OCI-LY1 (cell line): ENCODE measurements around the gene BCKDK.

Experiments
- H2AFZ ChIP-seq: fragments of 200-600 bp; sonication (generic), shearing (Covaris generic); 2 replicates; pipeline ENCODE4 v1.6.0; 2014; ENCODE audit warnings: antibody characterized with exemption, mild to moderate bottlenecking, low read length
- H3F3A ChIP-seq: fragments of 200-600 bp; sonication (generic), shearing (Covaris generic); 2 replicates; pipeline ENCODE4 v1.6.0; 2014; ENCODE audit warnings: mild to moderate bottlenecking, antibody characterized with exemption, low read length, moderate library complexity; ENCODE audit not compliant: insufficient read depth
- H3K27ac ChIP-seq: fragments of 200-600 bp; sonication (generic); 2 replicates; pipeline ENCODE4 v1.5.1; 2014; ENCODE audit warnings: low read length, mixed run types, mild to moderate bottlenecking, low read depth; ENCODE audit not compliant: poor library complexity, severe bottlenecking
- H3K27me3 ChIP-seq: fragments of 200-600 bp; sonication (generic); 2 replicates; pipeline ENCODE4 v1.6.0; 2014; ENCODE audit warnings: antibody characterized with exemption, mild to moderate bottlenecking, low read length, moderate library complexity; ENCODE audit not compliant: insufficient read depth
- H3K36me3 ChIP-seq: fragments of 200-600 bp; sonication (generic); 2 replicates; pipeline ENCODE4 v1.6.1; 2014; ENCODE audit warnings: mild to moderate bottlenecking, antibody characterized with exemption, low read length, moderate library complexity, mixed read lengths; ENCODE audit not compliant: insufficient read depth
- H3K4me1 ChIP-seq: fragments of 200-600 bp; sonication (generic); 2 replicates; pipeline ENCODE4 v1.5.1; 2014; ENCODE audit warnings: mild to moderate bottlenecking, low read length, moderate library complexity; ENCODE audit not compliant: insufficient read depth, severe bottlenecking
- H3K4me2 ChIP-seq: fragments of 200-600 bp; sonication (generic), shearing (Covaris generic); 2 replicates; pipeline ENCODE4 v1.6.1; 2014; ENCODE audit warnings: low read length
- H3K4me3 ChIP-seq: fragments of 200-600 bp; sonication (generic); 2 replicates; pipeline ENCODE4 v1.5.1; 2014; ENCODE audit warnings: low read length, low read depth, mild to moderate bottlenecking, mixed read lengths; ENCODE audit not compliant: poor library complexity, severe bottlenecking
- H3K79me2 ChIP-seq: fragments of 200-600 bp; shearing (Covaris generic); 2 replicates; pipeline ENCODE4 v1.6.1; 2016; ENCODE audit warnings: mixed run types, low read length, mixed read lengths; ENCODE audit not compliant: insufficient read depth
- H3K9ac ChIP-seq: fragments of 200-600 bp; sonication (generic), shearing (Covaris generic); 2 replicates; pipeline ENCODE4 v1.6.1; 2014; ENCODE audit warnings: mild to moderate bottlenecking, low read length, mixed read lengths
- H3K9me2 ChIP-seq: fragments of 200-600 bp; sonication (generic), shearing (Covaris generic); 2 replicates; pipeline ENCODE4 v1.6.1; 2014; ENCODE audit warnings: low read depth, mild to moderate bottlenecking, low read length, mixed read lengths
- H3K9me3 ChIP-seq: fragments of 200-600 bp; shearing (Covaris generic); 2 replicates; pipeline ENCODE4 v1.6.1; 2014; ENCODE audit warnings: low read length, mixed read lengths
- H4K20me1 ChIP-seq: fragments of 200-600 bp; sonication (generic), shearing (Covaris generic); 2 replicates; pipeline ENCODE4 v1.6.0; 2016; ENCODE audit warnings: mild to moderate bottlenecking, low read length; ENCODE audit not compliant: insufficient read depth
- EZH2 ChIP-seq: fragments of 200-600 bp; sonication (generic), shearing (Covaris generic); IDR thresholded peaks from 2 replicates; pipeline ENCODE4 v1.8.0; 2017; ENCODE audit warnings: borderline replicate concordance, mixed run types, mild to moderate bottlenecking, antibody characterized with exemption, low read length, moderate library complexity, mixed read lengths
- TF ChIP-seq, protein P1 (sequence below): fragments of 200-600 bp; sonication (generic), shearing (Covaris generic); IDR thresholded peaks from 2 replicates; pipeline ENCODE4 v1.5.1; 2017; ENCODE audit warnings: mild to moderate bottlenecking, antibody characterized with exemption, low read length, moderate library complexity, mixed read lengths

Gene BCKDK

GRCh38 chr16:31086629-31086906, 21.6 kb upstream of the BCKDK start:
- Histone ChIP-seq H3F3A (no peaks in the 10 kb centered on the region), H3K27me3 (no peaks in the 10 kb centered on the region), H3K4me3 (no peak overlapping the region), H3K9ac (no peak overlapping the region), H3K9me3 (no peaks in the 10 kb centered on the region), H3K4me1 (no peaks in the 10 kb centered on the region), H3K27ac (no peak overlapping the region), H4K20me1 (no peaks in the 10 kb centered on the region), H3K79me2 (no peaks in the 10 kb centered on the region), H3K4me2 (no peak overlapping the region), H3K9me2 (no peaks in the 10 kb centered on the region), H3K36me3 (peaks cover 31% of the 10 kb centered on the region; the same call in 1 of the 2 replicates), H2AFZ (no peak overlapping the region)
- TF ChIP-seq, protein P1, sequence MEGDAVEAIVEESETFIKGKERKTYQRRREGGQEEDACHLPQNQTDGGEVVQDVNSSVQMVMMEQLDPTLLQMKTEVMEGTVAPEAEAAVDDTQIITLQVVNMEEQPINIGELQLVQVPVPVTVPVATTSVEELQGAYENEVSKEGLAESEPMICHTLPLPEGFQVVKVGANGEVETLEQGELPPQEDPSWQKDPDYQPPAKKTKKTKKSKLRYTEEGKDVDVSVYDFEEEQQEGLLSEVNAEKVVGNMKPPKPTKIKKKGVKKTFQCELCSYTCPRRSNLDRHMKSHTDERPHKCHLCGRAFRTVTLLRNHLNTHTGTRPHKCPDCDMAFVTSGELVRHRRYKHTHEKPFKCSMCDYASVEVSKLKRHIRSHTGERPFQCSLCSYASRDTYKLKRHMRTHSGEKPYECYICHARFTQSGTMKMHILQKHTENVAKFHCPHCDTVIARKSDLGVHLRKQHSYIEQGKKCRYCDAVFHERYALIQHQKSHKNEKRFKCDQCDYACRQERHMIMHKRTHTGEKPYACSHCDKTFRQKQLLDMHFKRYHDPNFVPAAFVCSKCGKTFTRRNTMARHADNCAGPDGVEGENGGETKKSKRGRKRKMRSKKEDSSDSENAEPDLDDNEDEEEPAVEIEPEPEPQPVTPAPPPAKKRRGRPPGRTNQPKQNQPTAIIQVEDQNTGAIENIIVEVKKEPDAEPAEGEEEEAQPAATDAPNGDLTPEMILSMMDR, result no peak
- no peak for TF ChIP-seq EZH2

DNA sequence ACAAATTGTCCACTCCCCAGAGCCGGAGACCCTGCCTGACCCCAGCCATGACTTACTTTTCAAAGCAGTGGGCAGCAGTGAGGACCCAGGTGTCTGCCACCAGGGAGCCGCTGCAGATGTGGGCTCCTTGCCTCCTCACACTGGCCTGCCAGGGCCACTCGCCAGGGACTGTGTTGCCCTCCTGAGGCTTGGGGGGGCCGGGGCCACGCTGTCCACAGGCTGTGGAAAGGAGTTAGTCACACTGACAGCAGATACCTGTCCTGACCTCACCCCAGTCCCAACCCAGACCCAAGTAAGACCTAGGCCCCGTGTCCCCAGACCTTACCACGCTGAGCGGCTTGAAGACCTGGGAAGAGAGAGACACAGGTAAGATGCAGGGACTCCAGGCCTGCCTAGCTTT, 20.7 kb upstream of the BCKDK start:
- no peak overlapping the region for H3K27ac ChIP-seq
- H3F3A ChIP-seq, result no peaks in the 10 kb centered on the region
- no peak overlapping the region for H2AFZ ChIP-seq
- peaks cover 29% of the 10 kb centered on the region; the same call in 1 of the 2 replicates for H3K36me3 ChIP-seq
- no peak overlapping the region for H3K4me2 ChIP-seq
- H3K9me3 ChIP-seq, result no peaks in the 10 kb centered on the region
- no peaks in the 10 kb centered on the region for H3K4me1 ChIP-seq
- no peaks in the 10 kb centered on the region for H3K9me2 ChIP-seq
- no peak overlapping the region for H3K9ac ChIP-seq
- no peaks in the 10 kb centered on the region for H3K27me3 ChIP-seq
- no peaks in the 10 kb centered on the region for H3K79me2 ChIP-seq
- H4K20me1 ChIP-seq, result no peaks in the 10 kb centered on the region
- TF ChIP-seq, protein P1, result no peak
- no peak for TF ChIP-seq EZH2
- H3K4me3 ChIP-seq, result no peak overlapping the region

- Histone ChIP-seq H2AFZ (no peak overlapping the region), H3K9ac (no peak overlapping the region), H3K27me3 (no peaks in the 10 kb centered on the region), H4K20me1 (no peaks in the 10 kb centered on the region), H3K4me1 (no peaks in the 10 kb centered on the region), H3K36me3 (peaks cover 29% of the 10 kb centered on the region; the same call in 1 of the 2 replicates), H3K27ac (no peak overlapping the region), H3F3A (no peaks in the 10 kb centered on the region), H3K4me3 (no peak overlapping the region), H3K9me3 (no peaks in the 10 kb centered on the region), H3K4me2 (no peak overlapping the region), H3K9me2 (no peaks in the 10 kb centered on the region), H3K79me2 (no peaks in the 10 kb centered on the region)
- TF ChIP-seq, protein P1, result no peak
- no peak for TF ChIP-seq EZH2
These were observed 20.2 kb upstream of the BCKDK start for GRCh38 chr16:31087971-31088370.
